HepG2 (cell line): ENCODE measurements around the gene CCDC57. TPM values are rescaled to one million over a fixed set of nuclear protein-coding genes. Genes with fewer than 3 reads are reported as not detected.

Source experiments
- ATF6 ChIP-seq: sonication (generic); formaldehyde crosslinking; conservative IDR thresholded peaks from 2 replicates; pipeline ENCODE4 v1.4.0; 2020; ENCODE audit warnings: missing genetic modification reagents
- BRCA1 ChIP-seq: sonication (generic); formaldehyde crosslinking; IDR thresholded peaks from 2 replicates; pipeline ENCODE4 v1.4.0; 2020; ENCODE audit warnings: missing genetic modification reagents
- CREBL2 ChIP-seq: sonication (generic); formaldehyde crosslinking; IDR thresholded peaks from 2 replicates; pipeline ENCODE4 v1.8.1; 2023; ENCODE audit warnings: missing genetic modification reagents, mild to moderate bottlenecking, borderline replicate concordance
- HHEX ChIP-seq: IDR thresholded peaks from 2 replicates; pipeline ENCODE4 v1.6.1; 2016; ENCODE audit warnings: control low read depth
- HOMEZ ChIP-seq: IDR thresholded peaks from 2 replicates; pipeline ENCODE4 v1.6.1; 2016; ENCODE audit warnings: low read depth
- IRF1 ChIP-seq: sonication (generic); formaldehyde crosslinking; IDR thresholded peaks from 2 replicates; pipeline ENCODE4 v1.4.0; 2020; ENCODE audit warnings: low read depth, mild to moderate bottlenecking, missing genetic modification reagents
- KAT8 ChIP-seq: IDR thresholded peaks from 2 replicates; pipeline ENCODE4 v1.6.1; 2016; ENCODE audit warnings: missing genetic modification reagents, missing compliant biosample characterization
- MIER2 ChIP-seq: IDR thresholded peaks from 2 replicates; pipeline ENCODE4 v1.6.1; 2016; ENCODE audit warnings: missing biosample characterization, missing genetic modification reagents
- MTF2 ChIP-seq: sonication (generic); formaldehyde crosslinking; IDR thresholded peaks from 2 replicates; pipeline ENCODE4 v1.5.0; 2020; ENCODE audit warnings: missing genetic modification reagents, borderline replicate concordance
- TP53 ChIP-seq: sonication (generic); formaldehyde crosslinking; conservative IDR thresholded peaks from 2 replicates; pipeline ENCODE4 v1.4.0; 2020; ENCODE audit warnings: missing genetic modification reagents
- YEATS4 ChIP-seq: sonication (generic); formaldehyde crosslinking; IDR thresholded peaks from 2 replicates; pipeline ENCODE4 v1.4.0; 2020; ENCODE audit warnings: missing genetic modification reagents, borderline replicate concordance
- ZBTB4 ChIP-seq: sonication (generic); formaldehyde crosslinking; IDR thresholded peaks from 2 replicates; pipeline ENCODE4 v1.4.0; 2020; ENCODE audit warnings: missing genetic modification reagents, mild to moderate bottlenecking, borderline replicate concordance
- ZBTB7B ChIP-seq: sonication (generic); formaldehyde crosslinking; IDR thresholded peaks from 2 replicates; pipeline ENCODE4 v1.4.0; 2020; ENCODE audit warnings: missing genetic modification reagents
- ZFP41 ChIP-seq: sonication (generic); formaldehyde crosslinking; IDR thresholded peaks from 2 replicates; pipeline ENCODE4 v1.4.0; 2020; ENCODE audit warnings: mild to moderate bottlenecking, missing genetic modification reagents, borderline replicate concordance
- ZNF10 ChIP-seq: sonication (generic); formaldehyde crosslinking; IDR thresholded peaks from 2 replicates; pipeline ENCODE4 v1.4.0; 2020; ENCODE audit warnings: mild to moderate bottlenecking, low read depth, missing genetic modification reagents, borderline replicate concordance
- ZNF256 ChIP-seq: sonication (generic); formaldehyde crosslinking; conservative IDR thresholded peaks from 2 replicates; pipeline ENCODE4 v1.4.0; 2020; ENCODE audit warnings: missing genetic modification reagents
- ZNF263 ChIP-seq: sonication (generic); formaldehyde crosslinking; IDR thresholded peaks from 2 replicates; pipeline ENCODE4 v1.4.0; 2020; ENCODE audit warnings: missing genetic modification reagents
- ZNF569 ChIP-seq: sonication (generic); formaldehyde crosslinking; IDR thresholded peaks from 2 replicates; pipeline ENCODE4 v1.5.0; 2020; ENCODE audit warnings: mild to moderate bottlenecking, missing genetic modification reagents, moderate library complexity, borderline replicate concordance
- ZNF629 ChIP-seq: sonication (generic); formaldehyde crosslinking; conservative IDR thresholded peaks from 2 replicates; pipeline ENCODE4 v1.5.0; 2020; ENCODE audit warnings: missing genetic modification reagents
- ZNF709 ChIP-seq: sonication (generic); formaldehyde crosslinking; IDR thresholded peaks from 2 replicates; pipeline ENCODE4 v1.5.0; 2020; ENCODE audit warnings: mild to moderate bottlenecking, missing genetic modification reagents
- ZNF775 ChIP-seq: sonication (generic); formaldehyde crosslinking; IDR thresholded peaks from 2 replicates; pipeline ENCODE4 v1.4.0; 2020; ENCODE audit warnings: missing genetic modification reagents, mild to moderate bottlenecking, moderate library complexity, borderline replicate concordance
- ZNF777 ChIP-seq: sonication (generic); formaldehyde crosslinking; IDR thresholded peaks from 2 replicates; pipeline ENCODE4 v1.4.0; 2020; ENCODE audit warnings: missing genetic modification reagents
- ZNF839 ChIP-seq: sonication (generic); formaldehyde crosslinking; IDR thresholded peaks from 2 replicates; pipeline ENCODE4 v1.4.0; 2020; ENCODE audit warnings: missing genetic modification reagents, mild to moderate bottlenecking, borderline replicate concordance
- polyA plus RNA-seq, 8 experiments: library from polyadenylated mRNA; depleted of rRNA in 3 of 8; stranded (reverse) in 7 of 8; unstranded in 1 of 8; fragments of >200 nt; fragmentation: Illumina TruSeq in 4 of 8; extraction: Trizol in 4 of 8; gene quantifications; 2 replicates each; pipeline versions ENCODE4 v1.2.1 to v1.2.3, GENCODE V29; 2011 to 2016; ENCODE audit warnings: low read depth in 4 of 8, missing spikeins in 1 of 8, mixed read lengths in 1 of 8; ENCODE audit not compliant: insufficient read depth in 1 of 8
- total RNA-seq, 5 experiments: library from RNA; depleted of rRNA; stranded (reverse); fragments of >200 nt; fragmentation: Illumina TruSeq; extraction: Trizol; gene quantifications; 2 replicates each; pipeline ENCODE4 v1.2.3, GENCODE V29; 2016; ENCODE audit warnings: low read depth in 1 of 5

The CCDC57 gene
- total and polyA plus RNA-seq, 2 of the 13 experiments (the other 11 are each of a cell fraction or from before 2014, with no cell fraction given), result 59.3 to 59.9 TPM

GRCh38 chr17:82153745-82154375 is 58.8 kb downstream of the CCDC57 start (continued):
- TF ChIP-seq ZBTB4 (CRISPR knock-in tag) (peak; percentile 50; the same call in 1 of the 2 replicates), YEATS4 (CRISPR knock-in tag) (no peak), ZNF709 (CRISPR knock-in tag) (no peak; the same call in 1 of the 2 replicates), IRF1 (CRISPR knock-in tag) (0 out of 2 replicates have a peak, but pooled peaks have one; percentile 73), ZNF263 (CRISPR knock-in tag) (peak; percentile 42; the same call in 1 of the 2 replicates), KAT8 (CRISPR knock-in tag) (peak; percentile 59), HOMEZ (CRISPR knock-in tag) (no peak), CREBL2 (CRISPR knock-in tag) (no peak), ZFP41 (no peak), ZNF10 (CRISPR knock-in tag) (no peak), ZBTB7B (CRISPR knock-in tag) (no peak), BRCA1 (CRISPR knock-in tag) (no peak), ZNF629 (CRISPR knock-in tag) (no peak), HHEX (no peak), ZNF777 (CRISPR knock-in tag) (no peak), TP53 (CRISPR knock-in tag) (no peak), ZNF839 (CRISPR knock-in tag) (no peak), ATF6 (CRISPR knock-in tag) (no peak), ZNF775 (CRISPR knock-in tag) (no peak), ZNF569 (CRISPR knock-in tag) (no peak), MIER2 (CRISPR knock-in tag) (no peak), MTF2 (no peak), ZNF256 (CRISPR knock-in tag) (no peak)
